BJ (cell line): ENCODE measurements around the gene KCTD20. TPM values are rescaled to one million over a fixed set of nuclear protein-coding genes. Genes with fewer than 3 reads are reported as not detected.

Experiments used
- CTCF ChIA-PET: fragments of 350-600 bp; formaldehyde crosslinking; extraction: SDS; loops from one replicate; lab custom pipeline; 2021; ENCODE audit warnings: antibody characterized with exemption, inconsistent platforms; lab: Yijun Ruan, JAX
- POLR2A ChIA-PET: fragments of 300-600 bp; sonication (Branson Sonifier 250); formaldehyde crosslinking; extraction: SDS; loops from one replicate; lab custom pipeline; 2021; ENCODE audit warnings: antibody characterized with exemption; lab: Charles Lee
- DNase-seq: peaks from one replicate; pipeline ENCODE4 v3.0.0-alpha.2; 2011; ENCODE audit warnings: low read depth
- H3K27me3 ChIP-seq: 2 replicates; pipeline ENCODE4 v1.6.0; 2011; ENCODE audit warnings: low read length; ENCODE audit not compliant: control insufficient read depth, insufficient read depth
- H3K36me3 ChIP-seq: 2 replicates; pipeline ENCODE4 v1.5.1; 2011; ENCODE audit warnings: low read length; ENCODE audit not compliant: control insufficient read depth, insufficient read depth
- H3K4me3 ChIP-seq: 2 replicates; pipeline ENCODE4 v1.5.1; 2011; ENCODE audit warnings: low read depth, mild to moderate bottlenecking, control low read depth, low read length
- CTCF ChIP-seq: IDR thresholded peaks from 2 replicates; pipeline ENCODE4 v1.5.1; 2011; ENCODE audit warnings: low read depth, mild to moderate bottlenecking, control low read depth, inconsistent platforms, low read length, moderate library complexity; ENCODE audit not compliant: insufficient read depth
- polyA plus RNA-seq: library from polyadenylated mRNA; depleted of rRNA; stranded (reverse); fragments of >200 nt; gene quantifications from 2 replicates; pipeline ENCODE4 v1.2.3, GENCODE V29; 2011

KCTD20 gene
- polyA plus RNA-seq, 1 experiment, result 123 TPM

- H3K27me3 ChIP-seq, result no peaks in the 10 kb centered on the region
- peaks cover 2% of the 10 kb centered on the region; the same call in 1 of the 2 replicates for H3K36me3 ChIP-seq
- TF ChIP-seq CTCF, result no peak
- ChIA-PET CTCF (interaction anchor here (1.8 kb wide), 1 partner anchor 12 kb away, joined by 4 read pairs; no protein-coding TSS in a partner anchor), POLR2A (no interaction called here)
- H3K4me3 ChIP-seq, result no peak overlapping the region
- DNase-seq, result no peak
Measured at GRCh38 chr6:36459501-36459900, 16.7 kb downstream of the KCTD20 start.

- Histone ChIP-seq H3K27me3 (no peaks in the 10 kb centered on the region), H3K4me3 (no peak overlapping the region), H3K36me3 (peaks cover 2% of the 10 kb centered on the region; the same call in 1 of the 2 replicates)
- DNase-seq, result no peak
- CTCF ChIA-PET, result no interaction called here
- POLR2A ChIA-PET, result no interaction called here
- no peak for TF ChIP-seq CTCF
Measured at GRCh38 chr6:36460916-36461315, 18.1 kb downstream of the KCTD20 start.

- no peak for DNase-seq
- ChIA-PET CTCF (interaction anchor here (1.2 kb wide), 1 partner anchor 16 kb away, joined by 4 read pairs; no protein-coding TSS in a partner anchor), POLR2A (no interaction called here)
- Histone ChIP-seq H3K27me3 (no peaks in the 10 kb centered on the region), H3K36me3 (peaks cover 2% of the 10 kb centered on the region; the same call in 1 of the 2 replicates), H3K4me3 (no peak overlapping the region)
- TF ChIP-seq CTCF, result no peak
Measured at GRCh38 chr6:36461646-36462045, 18.8 kb downstream of the KCTD20 start.

- ChIA-PET POLR2A (no interaction called here), CTCF (no interaction called here)
- peak; percentile 31 for DNase-seq
Measured at GRCh38 chr6:36463676-36464075, 20.9 kb downstream of the KCTD20 start.

GRCh38 chr6:36464233-36464632, 21.4 kb downstream of the KCTD20 start:
- CTCF ChIA-PET, result interaction anchor here (0.6 kb wide), 1 partner anchor 14 kb away, joined by 3 read pairs; no protein-coding TSS in a partner anchor
- Histone ChIP-seq H3K4me3 (no peak overlapping the region), H3K27me3 (no peaks in the 10 kb centered on the region), H3K36me3 (no peaks in the 10 kb centered on the region)
- POLR2A ChIA-PET, result no interaction called here
- no peak for DNase-seq
- no peak for TF ChIP-seq CTCF

More at GRCh38 chr6:36463676-36464075, 20.9 kb downstream of the KCTD20 start:
- TF ChIP-seq CTCF, result no peak
- no peak overlapping the region for H3K4me3 ChIP-seq
- H3K27me3 ChIP-seq, result no peaks in the 10 kb centered on the region
- no peaks in the 10 kb centered on the region for H3K36me3 ChIP-seq
